HTR-8/SVneo (cell line): ENCODE results near the gene TRIM68.

Source experiments
- DNase-seq: peaks from one replicate; pipeline ENCODE4 v3.0.0; 2011; ENCODE audit warnings: low spot score, mixed read lengths; ENCODE audit not compliant: insufficient read length
- FAIRE-seq: peaks from 2 replicates; lab custom pipeline; 2011; peaks lifted over from hg19 to GRCh38; lab: Jason Lieb, UNC

Gene TRIM68

GRCh38 chr11:4607781-4608666 lies at the start of gene TRIM68:
TSS of gene TRIM68 (minus strand) at chr11:4608231. CDS start at chr11:4605504, 2,727 bp downstream.
- FAIRE-seq (peak; percentile 79), DNase-seq (peak; percentile 95)

- FAIRE-seq (no peak), DNase-seq (no peak)
These were observed 46.8 kb upstream of the TRIM68 start for GRCh38 chr11:4654635-4655369.

GRCh38 chr11:4647766-4648165 lies 39.7 kb upstream of the TRIM68 start:
- no peak for DNase-seq
- no peak for FAIRE-seq

GRCh38 chr11:4645974-4646373 lies 37.9 kb upstream of the TRIM68 start:
- FAIRE-seq: no peak
- no peak for DNase-seq

- DNase-seq (no peak), FAIRE-seq (no peak)
These were observed 36.2 kb upstream of the TRIM68 start for GRCh38 chr11:4644233-4644632.

GRCh38 chr11:4643682-4644081 lies 35.7 kb upstream of the TRIM68 start, which contains the start of gene OR51E1:
TSS of gene OR51E1 (plus strand) at chr11:4643982. CDS start at chr11:4652527, 8,545 bp downstream.
- no peak for DNase-seq
- FAIRE-seq: no peak

- no peak for FAIRE-seq
These were observed 35.0 kb upstream of the TRIM68 start for GRCh38 chr11:4643076-4643475.

GRCh38 chr11:4642043-4642442 lies 34.0 kb upstream of the TRIM68 start:
- FAIRE-seq: no peak
- DNase-seq: no peak

More at GRCh38 chr11:4643076-4643475, 35.0 kb upstream of the TRIM68 start:
- DNase-seq: no peak

GRCh38 chr11:4641501-4641900 lies 33.5 kb upstream of the TRIM68 start:
- FAIRE-seq (peak; percentile 26), DNase-seq (no peak)

- FAIRE-seq (no peak), DNase-seq (no peak)
These were observed 31.9 kb upstream of the TRIM68 start for GRCh38 chr11:4639931-4640330.

GRCh38 chr11:4637662-4638047 lies 29.6 kb upstream of the TRIM68 start:
- DNase-seq (no peak), FAIRE-seq (no peak)

- DNase-seq (peak; percentile 70), FAIRE-seq (peak; percentile 23)
These were observed 29.1 kb upstream of the TRIM68 start, which contains the start of gene OR51D1 for GRCh38 chr11:4636962-4637661. TSS of gene OR51D1 (plus strand) at chr11:4637477. CDS start at chr11:4639791, 2,314 bp downstream.

- FAIRE-seq: no peak
These were observed 28.1 kb upstream of the TRIM68 start for GRCh38 chr11:4636136-4636535.

GRCh38 chr11:4626207-4627099 lies 18.4 kb upstream of the TRIM68 start:
- peak; percentile 86 for FAIRE-seq
- peak; percentile 31 for DNase-seq

More at GRCh38 chr11:4636136-4636535, 28.1 kb upstream of the TRIM68 start:
- DNase-seq: no peak

GRCh38 chr11:4619514-4619913 lies 11.5 kb upstream of the TRIM68 start:
- no peak for FAIRE-seq
- no peak for DNase-seq

GRCh38 chr11:4615856-4616444 lies 7.9 kb upstream of the TRIM68 start:
- no peak for DNase-seq
- no peak for FAIRE-seq

GRCh38 chr11:4611986-4612385 lies 4.0 kb upstream of the TRIM68 start:
- no peak for FAIRE-seq
- no peak for DNase-seq

- FAIRE-seq (no peak), DNase-seq (no peak)
These were observed 2.4 kb upstream of the TRIM68 start for GRCh38 chr11:4610258-4610935.
